ENCODE results near the gene DHRSX. TPM values are rescaled to one million over a fixed set of nuclear protein-coding genes. Genes with fewer than 3 reads are reported as not detected.

Gene DHRSX
- total and polyA plus RNA-seq, 2 donors (not counting 3 experiments of a cell fraction or from before 2014, with no cell fraction given) = 27.1 to 37.7 TPM

DNA sequence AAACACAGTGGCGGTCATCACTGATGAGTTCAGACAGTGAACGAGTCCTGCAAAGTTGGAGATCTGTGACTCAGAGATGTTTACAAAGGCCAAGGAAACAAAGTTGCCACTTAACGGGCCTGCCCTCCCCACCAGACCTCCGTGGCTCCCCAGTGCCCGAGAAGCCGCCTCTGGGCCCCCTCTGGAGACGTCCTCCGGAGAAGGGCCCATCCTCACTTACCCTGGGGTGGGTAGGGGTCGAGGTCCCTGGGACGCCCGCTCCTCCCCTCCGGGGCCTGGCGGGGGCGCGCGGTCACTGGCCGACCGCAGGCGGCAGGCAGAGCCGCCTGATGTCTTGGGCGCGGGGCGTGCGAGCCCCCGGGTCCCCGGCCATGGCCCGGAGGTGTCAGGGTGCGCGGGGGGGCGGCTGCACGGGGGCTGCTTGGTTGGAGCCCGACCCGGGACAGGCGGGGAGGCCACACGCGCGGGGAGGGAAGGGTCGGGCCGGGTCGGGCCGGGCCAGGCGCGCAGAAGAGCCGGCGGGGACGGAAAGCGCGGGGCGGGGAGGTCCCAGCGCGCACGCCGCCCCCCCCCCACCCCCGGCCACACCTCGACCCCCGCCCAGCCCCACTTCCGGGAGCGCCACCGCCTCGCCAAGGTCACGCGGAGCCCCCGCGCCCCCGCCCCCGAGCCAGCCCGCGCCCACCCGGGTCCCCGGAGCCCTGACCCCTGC is 529 bp downstream of the DHRSX start:
- peak; percentile 40 for TF ChIP-seq FOS (IDR thresholded peaks at IDR 0.05; ENCODE audit: borderline replicate concordance, insufficient read depth, low read length)
- TF ChIP-seq, protein P1, sequence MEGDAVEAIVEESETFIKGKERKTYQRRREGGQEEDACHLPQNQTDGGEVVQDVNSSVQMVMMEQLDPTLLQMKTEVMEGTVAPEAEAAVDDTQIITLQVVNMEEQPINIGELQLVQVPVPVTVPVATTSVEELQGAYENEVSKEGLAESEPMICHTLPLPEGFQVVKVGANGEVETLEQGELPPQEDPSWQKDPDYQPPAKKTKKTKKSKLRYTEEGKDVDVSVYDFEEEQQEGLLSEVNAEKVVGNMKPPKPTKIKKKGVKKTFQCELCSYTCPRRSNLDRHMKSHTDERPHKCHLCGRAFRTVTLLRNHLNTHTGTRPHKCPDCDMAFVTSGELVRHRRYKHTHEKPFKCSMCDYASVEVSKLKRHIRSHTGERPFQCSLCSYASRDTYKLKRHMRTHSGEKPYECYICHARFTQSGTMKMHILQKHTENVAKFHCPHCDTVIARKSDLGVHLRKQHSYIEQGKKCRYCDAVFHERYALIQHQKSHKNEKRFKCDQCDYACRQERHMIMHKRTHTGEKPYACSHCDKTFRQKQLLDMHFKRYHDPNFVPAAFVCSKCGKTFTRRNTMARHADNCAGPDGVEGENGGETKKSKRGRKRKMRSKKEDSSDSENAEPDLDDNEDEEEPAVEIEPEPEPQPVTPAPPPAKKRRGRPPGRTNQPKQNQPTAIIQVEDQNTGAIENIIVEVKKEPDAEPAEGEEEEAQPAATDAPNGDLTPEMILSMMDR (IDR thresholded peaks at IDR 0.05; ENCODE audit: extremely low read depth in 1 of 2, insufficient read depth in 1 of 2, low read depth in 1 of 2, low read length in 2 of 2) = peak in 1 of 2 donors; percentile 33
- TF ChIP-seq POLR2AphosphoS5 (IDR thresholded peaks at IDR 0.05; ENCODE audit: insufficient read depth, low read depth, low read length) = no peak
- H3K36me3 ChIP-seq (ENCODE audit: control insufficient read depth in 2 of 2, extremely low read depth in 1 of 2, insufficient read depth in 2 of 2, low read length in 2 of 2) = peaks cover 0 to 3% of the 10 kb centered on the region in 2 experiments
- peaks cover 48% of the 10 kb centered on the region for H3K79me2 ChIP-seq (ENCODE audit: control insufficient read depth, insufficient read depth, low read length)
- BruUV-seq (replicated peaks) = no TSS peak
- POLR2A ChIA-PET = no interaction called here
- H3K9me1 ChIP-seq (replicated peaks; ENCODE audit: control insufficient read depth, extremely low read depth, insufficient read depth, low read length) = no peaks in the 10 kb centered on the region
- CTCF ChIA-PET = no interaction called here
- peak overlapping the region; percentile 75 for H3K9ac ChIP-seq (replicated peaks; ENCODE audit: extremely low read depth, insufficient read depth, low read length)
- intact Hi-C loops (cut with micrococcal nuclease) (loop anchor here (1.0 kb wide), 1 partner anchor 109 kb away; no protein-coding TSS in a partner anchor), dilution Hi-C loops (cut with MboI; ENCODE audit: extremely low pct_ligation_motif_present, low sequenced_read_pairs) (no loop called here)
- H2AFZ ChIP-seq (ENCODE audit: low read depth, low read length) = peak overlapping the region; percentile 70
- H3K4me1 ChIP-seq (ENCODE audit: control insufficient read depth, extremely low read depth, insufficient read depth, low read length) = peaks cover 13% of the 10 kb centered on the region
- no peaks in the 10 kb centered on the region for H3K27me3 ChIP-seq (ENCODE audit: control insufficient read depth in 2 of 2, insufficient read depth in 2 of 2, low read length in 2 of 2)
- no peaks in the 10 kb centered on the region for H3K9me3 ChIP-seq (replicated peaks; ENCODE audit: control insufficient read depth, insufficient read depth, low read length)
- peak overlapping the region; percentile 54 for H3K27ac ChIP-seq (ENCODE audit: insufficient read depth, low read depth, low read length)
- H3K4me3 ChIP-seq (replicated peaks in 1 of 3; ENCODE audit: insufficient read depth in 1 of 3, low read depth in 1 of 3, low read length in 3 of 3) = peak overlapping the region; percentile 83 to 93 (median 84)
- DNase-seq (ENCODE audit: low read depth, low spot score) (peak; percentile 50), FAIRE-seq (peak; percentile 71)
- H4K20me1 ChIP-seq (replicated peaks; ENCODE audit: control insufficient read depth, extremely low read depth, insufficient read depth, low read length) = peaks cover 2% of the 10 kb centered on the region
- H3K4me2 ChIP-seq (ENCODE audit: insufficient read depth, low read length) = peak overlapping the region; percentile 86

DNA sequence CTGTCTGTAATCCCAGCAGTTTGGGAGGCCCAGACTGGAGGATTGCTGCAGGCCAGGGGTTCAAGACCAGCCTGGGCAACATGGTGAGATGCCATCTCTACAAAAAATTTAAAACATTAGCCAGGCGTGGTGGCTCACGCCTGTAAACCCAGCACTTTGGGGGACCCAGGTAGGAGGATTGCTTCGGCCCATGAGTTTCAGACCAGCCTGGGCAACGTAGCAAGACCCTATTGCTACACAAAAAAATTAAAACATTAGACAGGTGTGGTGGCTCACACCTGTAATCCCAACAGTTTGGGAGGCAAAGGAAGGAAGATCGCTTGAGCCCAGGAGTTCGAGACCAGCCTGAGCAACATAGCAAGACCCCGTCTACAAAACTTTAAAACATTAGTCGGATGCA is 1.3 kb downstream of the DHRSX start:
- ChIA-PET POLR2A (no interaction called here), CTCF (no interaction called here)
- Histone ChIP-seq H3K79me2 (ENCODE audit: control insufficient read depth, insufficient read depth, low read length) (peaks cover 48% of the 10 kb centered on the region), H3K9me3 (replicated peaks; ENCODE audit: control insufficient read depth, insufficient read depth, low read length) (no peaks in the 10 kb centered on the region), H3K4me2 (ENCODE audit: insufficient read depth, low read length) (peak overlapping the region; percentile 86), H3K9ac (replicated peaks; ENCODE audit: extremely low read depth, insufficient read depth, low read length) (peak overlapping the region; percentile 71), H3K36me3 (ENCODE audit: control insufficient read depth in 2 of 2, extremely low read depth in 1 of 2, insufficient read depth in 2 of 2, low read length in 2 of 2) (peaks cover 0 to 3% of the 10 kb centered on the region in 2 experiments), H4K20me1 (replicated peaks; ENCODE audit: control insufficient read depth, extremely low read depth, insufficient read depth, low read length) (peaks cover 4% of the 10 kb centered on the region), H3K4me1 (ENCODE audit: control insufficient read depth, extremely low read depth, insufficient read depth, low read length) (peaks cover 13% of the 10 kb centered on the region), H3K9me1 (replicated peaks; ENCODE audit: control insufficient read depth, extremely low read depth, insufficient read depth, low read length) (no peaks in the 10 kb centered on the region), H3K4me3 (replicated peaks in 1 of 3; ENCODE audit: insufficient read depth in 1 of 3, low read depth in 1 of 3, low read length in 3 of 3) (peak overlapping the region in 2 of 3 experiments; percentile 84 to 93), H3K27ac (ENCODE audit: insufficient read depth, low read depth, low read length) (peak overlapping the region; percentile 54), H2AFZ (ENCODE audit: low read depth, low read length) (no peak overlapping the region), H3K27me3 (ENCODE audit: control insufficient read depth in 2 of 2, insufficient read depth in 2 of 2, low read length in 2 of 2) (no peaks in the 10 kb centered on the region)
- TF ChIP-seq, protein P2, sequence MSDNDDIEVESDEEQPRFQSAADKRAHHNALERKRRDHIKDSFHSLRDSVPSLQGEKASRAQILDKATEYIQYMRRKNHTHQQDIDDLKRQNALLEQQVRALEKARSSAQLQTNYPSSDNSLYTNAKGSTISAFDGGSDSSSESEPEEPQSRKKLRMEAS (IDR thresholded peaks at IDR 0.05; ENCODE audit: insufficient read depth, insufficient read length) = no peak
- BruUV-seq (replicated peaks) = TSS peak; percentile 36
- FAIRE-seq = no peak
- dilution Hi-C loops (cut with MboI; ENCODE audit: extremely low pct_ligation_motif_present, low sequenced_read_pairs) (no loop called here), intact Hi-C loops (cut with micrococcal nuclease) (loop anchor here (5.0 kb wide), 1 partner anchor 1047 kb away; the partner anchor contains the start of gene ASMTL)
- DNase-seq (ENCODE audit: low read depth, low spot score) = no peak

Data from endothelial cell of umbilical vein (primary cell).